HepG2 (cell line): ENCODE data around the gene EPS8L3.

Experiments used
- CHD2 ChIP-seq: IDR thresholded peaks from 2 replicates; pipeline ENCODE4 v1.6.1; 2011; ENCODE audit warnings: low read depth, low read length, improper control_type of control experiment
- LRRFIP1 ChIP-seq: sonication (generic); formaldehyde crosslinking; conservative IDR thresholded peaks from 2 replicates; pipeline ENCODE4 v1.4.0; 2020; ENCODE audit warnings: missing genetic modification reagents
- ZNF839 ChIP-seq: sonication (generic); formaldehyde crosslinking; IDR thresholded peaks from 2 replicates; pipeline ENCODE4 v1.4.0; 2020; ENCODE audit warnings: missing genetic modification reagents, mild to moderate bottlenecking, borderline replicate concordance
- ZUFSP ChIP-seq: sonication (generic); formaldehyde crosslinking; IDR thresholded peaks from 2 replicates; pipeline ENCODE4 v1.9.0; 2021; ENCODE audit warnings: missing genetic modification reagents, mild to moderate bottlenecking, borderline replicate concordance
- TF ChIP-seq, protein P1 (sequence below): sonication (generic); formaldehyde crosslinking; IDR thresholded peaks from 2 replicates; pipeline ENCODE4 v1.9.0; 2021; ENCODE audit warnings: missing genetic modification reagents, borderline replicate concordance

DNA sequence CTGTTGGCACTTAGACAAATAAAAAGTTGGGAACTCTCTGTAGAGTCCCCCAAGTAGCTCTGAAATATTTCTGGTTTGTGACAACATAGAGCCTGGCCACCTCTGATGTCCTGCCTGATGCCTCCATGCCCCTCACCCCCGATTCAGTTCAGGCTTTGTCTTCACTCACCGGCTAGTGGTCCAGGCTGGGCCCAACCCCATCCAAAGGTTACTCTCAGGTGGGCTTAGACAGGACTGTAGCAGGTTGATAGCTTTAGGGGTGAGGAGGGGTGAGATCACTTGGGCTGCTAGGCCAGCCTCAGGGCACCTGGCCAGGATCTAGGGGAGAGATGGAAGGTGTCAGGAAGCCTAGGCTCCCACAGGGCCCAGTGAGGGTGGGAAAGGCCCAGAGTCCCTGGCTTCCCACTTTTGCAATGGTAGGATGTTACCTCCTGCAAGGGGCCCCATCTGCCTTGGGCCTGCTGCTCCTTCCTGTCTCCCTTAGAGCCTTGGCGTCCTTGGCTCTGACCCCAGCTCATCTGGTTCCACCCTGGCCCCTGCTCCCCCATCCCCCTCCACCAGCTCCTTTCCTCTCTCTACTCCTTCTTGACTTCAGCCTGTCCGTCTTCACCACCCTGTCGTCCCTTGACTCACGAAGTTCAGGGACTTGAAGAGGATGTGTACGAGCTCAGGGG is 6.7 kb downstream of the EPS8L3 start:
- no peak for TF ChIP-seq CHD2
- no peak for TF ChIP-seq LRRFIP1 (CRISPR knock-in tag)
- no peak for TF ChIP-seq ZNF839 (CRISPR knock-in tag)
- TF ChIP-seq ZUFSP = no peak
- TF ChIP-seq, protein P1, sequence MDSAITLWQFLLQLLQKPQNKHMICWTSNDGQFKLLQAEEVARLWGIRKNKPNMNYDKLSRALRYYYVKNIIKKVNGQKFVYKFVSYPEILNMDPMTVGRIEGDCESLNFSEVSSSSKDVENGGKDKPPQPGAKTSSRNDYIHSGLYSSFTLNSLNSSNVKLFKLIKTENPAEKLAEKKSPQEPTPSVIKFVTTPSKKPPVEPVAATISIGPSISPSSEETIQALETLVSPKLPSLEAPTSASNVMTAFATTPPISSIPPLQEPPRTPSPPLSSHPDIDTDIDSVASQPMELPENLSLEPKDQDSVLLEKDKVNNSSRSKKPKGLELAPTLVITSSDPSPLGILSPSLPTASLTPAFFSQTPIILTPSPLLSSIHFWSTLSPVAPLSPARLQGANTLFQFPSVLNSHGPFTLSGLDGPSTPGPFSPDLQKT (CRISPR knock-in tag) = no peak
